ENCODE data around the gene TBC1D9.

The TBC1D9 gene

DNA sequence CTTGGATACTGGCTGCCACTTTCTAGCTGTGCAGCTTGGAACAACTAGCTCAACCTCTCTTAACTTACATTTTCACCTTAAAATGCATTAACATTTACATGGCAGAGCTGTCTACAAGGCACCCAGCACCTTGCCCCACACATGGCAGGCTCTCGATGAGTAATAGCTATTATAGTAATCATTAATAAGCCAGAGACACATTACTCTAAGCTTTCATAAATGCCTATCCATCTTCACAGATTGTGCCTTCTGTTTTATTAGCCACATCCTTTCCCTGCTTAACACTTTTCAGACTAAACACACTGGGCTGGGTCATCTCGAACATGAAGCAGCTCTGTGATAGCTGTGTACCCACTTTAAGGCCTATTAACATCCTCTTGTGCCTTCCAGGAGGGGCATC, 103.6 kb downstream of the TBC1D9 start (continued):
- TF ChIP-seq, protein P1, sequence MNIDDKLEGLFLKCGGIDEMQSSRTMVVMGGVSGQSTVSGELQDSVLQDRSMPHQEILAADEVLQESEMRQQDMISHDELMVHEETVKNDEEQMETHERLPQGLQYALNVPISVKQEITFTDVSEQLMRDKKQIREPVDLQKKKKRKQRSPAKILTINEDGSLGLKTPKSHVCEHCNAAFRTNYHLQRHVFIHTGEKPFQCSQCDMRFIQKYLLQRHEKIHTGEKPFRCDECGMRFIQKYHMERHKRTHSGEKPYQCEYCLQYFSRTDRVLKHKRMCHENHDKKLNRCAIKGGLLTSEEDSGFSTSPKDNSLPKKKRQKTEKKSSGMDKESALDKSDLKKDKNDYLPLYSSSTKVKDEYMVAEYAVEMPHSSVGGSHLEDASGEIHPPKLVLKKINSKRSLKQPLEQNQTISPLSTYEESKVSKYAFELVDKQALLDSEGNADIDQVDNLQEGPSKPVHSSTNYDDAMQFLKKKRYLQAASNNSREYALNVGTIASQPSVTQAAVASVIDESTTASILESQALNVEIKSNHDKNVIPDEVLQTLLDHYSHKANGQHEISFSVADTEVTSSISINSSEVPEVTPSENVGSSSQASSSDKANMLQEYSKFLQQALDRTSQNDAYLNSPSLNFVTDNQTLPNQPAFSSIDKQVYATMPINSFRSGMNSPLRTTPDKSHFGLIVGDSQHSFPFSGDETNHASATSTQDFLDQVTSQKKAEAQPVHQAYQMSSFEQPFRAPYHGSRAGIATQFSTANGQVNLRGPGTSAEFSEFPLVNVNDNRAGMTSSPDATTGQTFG (tag by site-specific recombination; IDR thresholded peaks at IDR 0.05; ENCODE audit: borderline replicate concordance), result no peak
- TF ChIP-seq WT1 (tag by site-specific recombination; IDR thresholded peaks at IDR 0.05), result no peak
- no peak for TF ChIP-seq HOXA7 (CRISPR knock-in tag; IDR thresholded peaks at IDR 0.05; ENCODE audit: borderline replicate concordance)
- TF ChIP-seq ZNF747 (tag by site-specific recombination; IDR thresholded peaks at IDR 0.05), result no peak
- TF ChIP-seq, protein P2, sequence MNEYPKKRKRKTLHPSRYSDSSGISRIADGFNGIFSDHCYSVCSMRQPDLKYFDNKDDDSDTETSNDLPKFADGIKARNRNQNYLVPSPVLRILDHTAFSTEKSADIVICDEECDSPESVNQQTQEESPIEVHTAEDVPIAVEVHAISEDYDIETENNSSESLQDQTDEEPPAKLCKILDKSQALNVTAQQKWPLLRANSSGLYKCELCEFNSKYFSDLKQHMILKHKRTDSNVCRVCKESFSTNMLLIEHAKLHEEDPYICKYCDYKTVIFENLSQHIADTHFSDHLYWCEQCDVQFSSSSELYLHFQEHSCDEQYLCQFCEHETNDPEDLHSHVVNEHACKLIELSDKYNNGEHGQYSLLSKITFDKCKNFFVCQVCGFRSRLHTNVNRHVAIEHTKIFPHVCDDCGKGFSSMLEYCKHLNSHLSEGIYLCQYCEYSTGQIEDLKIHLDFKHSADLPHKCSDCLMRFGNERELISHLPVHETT (tag by site-specific recombination; IDR thresholded peaks at IDR 0.05), result no peak
- TF ChIP-seq ZNF10 (tag by site-specific recombination; IDR thresholded peaks at IDR 0.05), result no peak
- TF ChIP-seq ZFP69B (tag by site-specific recombination; IDR thresholded peaks at IDR 0.05), result no peak

DNA sequence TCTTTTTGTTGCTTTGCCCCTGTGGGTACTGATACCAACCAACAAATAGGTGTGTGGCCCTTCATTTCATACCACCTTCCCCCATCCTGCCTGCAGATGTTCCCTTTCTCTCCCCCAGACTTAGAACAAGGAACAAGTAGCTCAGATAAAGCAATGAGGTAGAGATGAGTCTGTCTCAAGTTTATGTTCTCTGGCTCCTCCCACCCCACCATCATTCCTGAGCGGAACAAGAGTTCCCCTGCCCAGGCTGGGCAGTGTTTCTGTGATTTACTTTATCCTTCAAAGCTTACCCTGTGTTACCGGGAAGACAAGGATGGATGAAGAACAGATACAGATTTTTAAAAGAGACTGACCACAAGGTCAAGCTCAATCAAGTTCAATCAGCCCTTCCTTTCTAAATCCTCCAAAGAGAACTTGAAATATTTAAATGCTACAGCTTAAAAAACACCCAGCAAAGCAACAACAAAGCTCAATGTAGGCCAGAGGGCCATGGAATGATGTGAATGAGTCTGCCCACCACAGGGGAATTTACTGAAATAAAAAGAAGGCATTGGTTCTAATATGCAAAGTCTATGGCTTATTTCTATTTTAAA, 107.4 kb downstream of the TBC1D9 start:
- no peaks in the 10 kb centered on the region for H3K4me1 ChIP-seq (ENCODE audit: control insufficient read depth, insufficient read depth, low read length)
- H3K36me3 ChIP-seq (ENCODE audit: control insufficient read depth in 2 of 2, insufficient read depth in 1 of 2, low read length in 2 of 2), result peaks cover 0 to 88% of the 10 kb centered on the region in 2 experiments; a peak in 2 of 3 replicates
- TF ChIP-seq ZBTB1 (tag by site-specific recombination; IDR thresholded peaks at IDR 0.05), result no peak
- TF ChIP-seq SP7 (tag by site-specific recombination; IDR thresholded peaks at IDR 0.05), result no peak
- no peak for TF ChIP-seq ZNF548 (tag by site-specific recombination; IDR thresholded peaks at IDR 0.05)
- TF ChIP-seq, protein P3, sequence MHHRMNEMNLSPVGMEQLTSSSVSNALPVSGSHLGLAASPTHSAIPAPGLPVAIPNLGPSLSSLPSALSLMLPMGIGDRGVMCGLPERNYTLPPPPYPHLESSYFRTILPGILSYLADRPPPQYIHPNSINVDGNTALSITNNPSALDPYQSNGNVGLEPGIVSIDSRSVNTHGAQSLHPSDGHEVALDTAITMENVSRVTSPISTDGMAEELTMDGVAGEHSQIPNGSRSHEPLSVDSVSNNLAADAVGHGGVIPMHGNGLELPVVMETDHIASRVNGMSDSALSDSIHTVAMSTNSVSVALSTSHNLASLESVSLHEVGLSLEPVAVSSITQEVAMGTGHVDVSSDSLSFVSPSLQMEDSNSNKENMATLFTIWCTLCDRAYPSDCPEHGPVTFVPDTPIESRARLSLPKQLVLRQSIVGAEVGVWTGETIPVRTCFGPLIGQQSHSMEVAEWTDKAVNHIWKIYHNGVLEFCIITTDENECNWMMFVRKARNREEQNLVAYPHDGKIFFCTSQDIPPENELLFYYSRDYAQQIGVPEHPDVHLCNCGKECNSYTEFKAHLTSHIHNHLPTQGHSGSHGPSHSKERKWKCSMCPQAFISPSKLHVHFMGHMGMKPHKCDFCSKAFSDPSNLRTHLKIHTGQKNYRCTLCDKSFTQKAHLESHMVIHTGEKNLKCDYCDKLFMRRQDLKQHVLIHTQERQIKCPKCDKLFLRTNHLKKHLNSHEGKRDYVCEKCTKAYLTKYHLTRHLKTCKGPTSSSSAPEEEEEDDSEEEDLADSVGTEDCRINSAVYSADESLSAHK (tag by site-specific recombination; IDR thresholded peaks at IDR 0.05), result no peak
- no peak overlapping the region for H3K4me3 ChIP-seq (ENCODE audit: low read depth, low read length)
- no peak overlapping the region for H3K27ac ChIP-seq (ENCODE audit: extremely low read depth, low read depth, low read length)
- ChIA-PET POLR2A (interaction anchor here (1.0 kb wide), 1 partner anchor 108 kb away, joined by 5 read pairs; the partner anchor contains the start of gene TBC1D9), CTCF (no interaction called here)
- no peaks in the 10 kb centered on the region for H3K9me3 ChIP-seq (ENCODE audit: control insufficient read depth, insufficient read depth, low read depth, low read length)

DNA sequence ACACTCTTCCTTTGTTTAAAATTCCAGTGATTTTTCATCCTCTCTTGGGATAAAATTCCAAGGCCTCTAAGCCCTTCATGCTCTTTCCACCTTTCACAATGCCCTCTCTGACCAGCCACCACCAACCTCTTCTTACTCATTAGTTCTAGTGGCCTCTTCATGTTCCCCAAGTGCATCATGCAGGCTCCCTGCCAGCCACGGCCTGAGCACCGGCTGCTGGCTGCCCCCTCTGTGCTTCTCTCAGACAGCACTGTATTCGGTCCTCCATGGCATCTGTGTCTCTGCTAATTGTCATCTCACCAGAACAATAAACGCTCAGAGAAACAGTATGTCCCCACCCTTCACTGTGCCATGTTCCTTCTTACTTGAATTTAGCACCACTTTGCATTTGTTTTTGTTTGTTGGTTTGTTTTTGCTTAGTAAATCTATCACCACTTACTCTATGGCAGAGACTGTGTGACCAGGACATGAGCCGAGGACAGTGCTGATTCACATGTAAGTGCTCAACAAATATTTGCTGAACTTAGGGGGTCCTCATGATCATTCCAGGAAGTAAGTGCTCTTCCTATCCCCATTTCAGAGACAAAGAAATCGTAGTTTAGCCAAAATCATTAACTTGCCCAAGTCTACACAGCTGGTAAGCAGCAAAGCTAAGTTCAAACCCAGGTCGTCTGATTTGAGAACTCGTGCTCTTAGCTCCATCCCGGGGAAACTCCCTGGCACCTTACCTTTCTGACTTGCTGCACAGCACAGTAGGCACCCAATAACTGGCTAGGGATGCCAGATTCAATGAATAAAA, 110.4 kb downstream of the TBC1D9 start:
- ChIA-PET POLR2A (no interaction called here), CTCF (no interaction called here)
- no peaks in the 10 kb centered on the region for H3K9me3 ChIP-seq (ENCODE audit: control insufficient read depth, insufficient read depth, low read depth, low read length)
- TF ChIP-seq ZNF341 (tag by site-specific recombination; IDR thresholded peaks at IDR 0.05; ENCODE audit: low read depth) (no peak), OVOL3 (tag by site-specific recombination; IDR thresholded peaks at IDR 0.05) (no peak), ZNF114 (tag by site-specific recombination; IDR thresholded peaks at IDR 0.05) (no peak), ZNF785 (tag by site-specific recombination; IDR thresholded peaks at IDR 0.05) (no peak), ZNF292 (tag by site-specific recombination; IDR thresholded peaks at IDR 0.05; ENCODE audit: borderline replicate concordance, low read depth) (no peak), HOXA7 (CRISPR knock-in tag; IDR thresholded peaks at IDR 0.05; ENCODE audit: borderline replicate concordance) (no peak)
- TF ChIP-seq, protein P4, sequence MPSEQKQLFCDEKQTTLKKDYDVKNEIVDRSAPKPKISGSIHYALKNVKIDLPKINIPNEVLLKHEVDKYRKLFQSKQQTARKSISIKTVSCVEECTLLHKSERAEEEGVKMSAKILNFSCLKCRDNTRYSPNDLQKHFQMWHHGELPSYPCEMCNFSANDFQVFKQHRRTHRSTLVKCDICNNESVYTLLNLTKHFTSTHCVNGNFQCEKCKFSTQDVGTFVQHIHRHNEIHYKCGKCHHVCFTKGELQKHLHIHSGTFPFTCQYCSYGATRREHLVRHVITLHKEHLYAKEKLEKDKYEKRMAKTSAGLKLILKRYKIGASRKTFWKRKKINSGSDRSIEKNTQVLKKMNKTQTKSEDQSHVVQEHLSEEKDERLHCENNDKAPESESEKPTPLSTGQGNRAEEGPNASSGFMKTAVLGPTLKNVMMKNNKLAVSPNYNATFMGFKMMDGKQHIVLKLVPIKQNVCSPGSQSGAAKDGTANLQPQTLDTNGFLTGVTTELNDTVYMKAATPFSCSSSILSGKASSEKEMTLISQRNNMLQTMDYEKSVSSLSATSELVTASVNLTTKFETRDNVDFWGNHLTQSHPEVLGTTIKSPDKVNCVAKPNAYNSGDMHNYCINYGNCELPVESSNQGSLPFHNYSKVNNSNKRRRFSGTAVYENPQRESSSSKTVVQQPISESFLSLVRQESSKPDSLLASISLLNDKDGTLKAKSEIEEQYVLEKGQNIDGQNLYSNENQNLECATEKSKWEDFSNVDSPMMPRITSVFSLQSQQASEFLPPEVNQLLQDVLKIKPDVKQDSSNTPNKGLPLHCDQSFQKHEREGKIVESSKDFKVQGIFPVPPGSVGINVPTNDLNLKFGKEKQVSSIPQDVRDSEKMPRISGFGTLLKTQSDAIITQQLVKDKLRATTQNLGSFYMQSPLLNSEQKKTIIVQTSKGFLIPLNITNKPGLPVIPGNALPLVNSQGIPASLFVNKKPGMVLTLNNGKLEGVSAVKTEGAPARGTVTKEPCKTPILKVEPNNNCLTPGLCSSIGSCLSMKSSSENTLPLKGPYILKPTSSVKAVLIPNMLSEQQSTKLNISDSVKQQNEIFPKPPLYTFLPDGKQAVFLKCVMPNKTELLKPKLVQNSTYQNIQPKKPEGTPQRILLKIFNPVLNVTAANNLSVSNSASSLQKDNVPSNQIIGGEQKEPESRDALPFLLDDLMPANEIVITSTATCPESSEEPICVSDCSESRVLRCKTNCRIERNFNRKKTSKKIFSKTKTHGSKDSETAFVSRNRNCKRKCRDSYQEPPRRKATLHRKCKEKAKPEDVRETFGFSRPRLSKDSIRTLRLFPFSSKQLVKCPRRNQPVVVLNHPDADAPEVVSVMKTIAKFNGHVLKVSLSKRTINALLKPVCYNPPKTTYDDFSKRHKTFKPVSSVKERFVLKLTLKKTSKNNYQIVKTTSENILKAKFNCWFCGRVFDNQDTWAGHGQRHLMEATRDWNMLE (tag by site-specific recombination; conservative IDR thresholded peaks at IDR 0.05; ENCODE audit: low read depth), result no peak
- peaks cover 0 to 73% of the 10 kb centered on the region in 2 experiments; a peak in 1 of 3 replicates for H3K36me3 ChIP-seq (ENCODE audit: control insufficient read depth in 2 of 2, insufficient read depth in 1 of 2, low read length in 2 of 2)
- no peak overlapping the region for H3K4me3 ChIP-seq (ENCODE audit: low read depth, low read length)
- H3K27ac ChIP-seq (ENCODE audit: extremely low read depth, low read depth, low read length), result no peak overlapping the region
- H3K4me1 ChIP-seq (ENCODE audit: control insufficient read depth, insufficient read depth, low read length), result no peaks in the 10 kb centered on the region

All from HEK293 (cell line).